GM19395 (cell line): ENCODE results near the gene DEPDC1B.
"Not testable (repeated sequence)": the region's sequence is repeated elsewhere in the genome, so short reads cannot be mapped to it uniquely, and the experiment has no call there.

Experiments
- ATAC-seq: cut with Tn5 transposase; IDR thresholded peaks from one replicate; pipeline ENCODE4 v1.9.1; 2021; ENCODE audit warnings: mild to moderate bottlenecking, moderate library complexity; ENCODE audit not compliant: unreplicated experiment

Gene DEPDC1B

DNA sequence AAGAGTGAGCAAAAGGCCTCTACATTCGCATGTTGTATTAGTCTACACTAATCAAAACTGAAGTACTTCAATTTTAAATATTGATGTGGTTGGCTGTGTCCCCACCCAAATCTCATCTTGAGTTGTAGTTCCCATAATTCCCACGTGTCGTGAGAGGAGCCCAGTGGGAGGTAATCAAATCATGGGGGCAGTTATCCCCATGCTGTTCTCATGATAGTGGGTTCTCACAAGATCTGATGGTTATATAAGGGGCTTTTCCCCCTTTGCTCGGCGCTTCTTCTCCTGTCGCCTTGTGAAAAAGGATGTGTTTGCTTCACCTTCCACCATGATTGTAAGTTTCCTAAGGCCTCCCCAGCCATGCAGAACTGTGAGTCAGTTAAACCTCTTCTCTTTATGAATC is 112.7 kb downstream of the DEPDC1B start:
- not testable (repeated sequence) for ATAC-seq

DNA sequence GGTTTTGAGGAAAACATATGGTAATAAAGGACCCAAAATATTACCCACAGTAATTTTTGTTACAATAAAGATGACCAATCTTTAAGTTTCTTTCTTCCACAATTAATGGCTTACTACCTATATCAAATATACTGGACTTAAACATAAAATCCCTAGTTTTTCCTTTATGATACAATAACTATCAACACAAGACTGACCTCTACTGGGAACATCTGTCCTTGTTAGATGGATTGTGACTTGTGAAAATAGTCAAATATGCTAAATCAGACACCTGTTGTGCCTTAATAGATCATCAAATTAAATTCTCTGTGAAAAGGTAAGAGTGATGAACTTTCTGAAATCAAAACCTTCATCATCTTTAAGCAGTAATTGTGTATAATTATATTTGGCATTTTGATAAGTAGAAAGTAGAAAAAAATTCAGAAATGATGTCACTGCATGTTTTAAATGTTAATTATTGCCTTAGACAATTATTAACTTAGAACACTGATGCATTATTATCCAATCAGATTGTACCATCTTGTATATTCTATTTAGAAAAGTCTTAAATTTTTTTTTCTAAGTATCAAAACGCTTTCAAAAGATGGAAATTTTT is 113.6 kb downstream of the DEPDC1B start:
- ATAC-seq: peak; percentile 53

DNA sequence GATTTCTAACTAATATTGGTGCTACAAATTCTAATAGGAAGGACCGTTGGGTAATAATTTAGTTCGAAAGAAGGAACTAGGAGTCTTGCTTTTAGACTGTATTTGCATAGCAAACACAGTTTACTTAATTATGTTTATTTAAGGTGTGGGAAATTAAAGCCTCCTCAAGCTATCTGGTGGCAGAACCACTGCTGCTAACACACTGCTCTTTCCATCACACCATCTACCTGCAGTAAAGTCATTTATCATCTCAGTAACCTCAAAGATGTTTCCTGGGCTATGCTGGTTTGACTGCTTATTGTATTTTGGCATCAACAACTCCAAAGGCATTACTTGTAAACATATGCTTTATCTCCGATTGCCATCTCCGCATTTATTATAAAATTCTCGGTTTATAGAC is 114.3 kb downstream of the DEPDC1B start:
- ATAC-seq: no peak

DNA sequence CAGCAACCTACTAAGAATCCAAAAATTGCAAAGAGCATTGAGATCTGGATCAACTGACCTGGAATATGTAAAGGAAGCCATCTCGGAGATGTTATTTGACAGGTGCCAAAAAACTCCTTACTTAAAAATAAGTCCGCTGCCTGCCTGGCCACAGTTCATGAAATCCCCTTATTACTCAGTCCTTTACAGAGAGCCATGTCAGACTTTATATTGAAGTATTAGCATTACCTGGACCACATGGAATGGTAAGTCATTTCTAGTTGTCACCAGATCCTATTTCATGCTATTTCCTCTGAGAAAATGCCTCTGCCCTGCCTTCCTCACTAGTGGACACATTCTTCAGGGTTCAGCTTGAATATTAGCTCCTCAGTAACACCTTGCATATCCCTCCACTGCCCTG is 115.7 kb downstream of the DEPDC1B start:
- no peak for ATAC-seq

DNA sequence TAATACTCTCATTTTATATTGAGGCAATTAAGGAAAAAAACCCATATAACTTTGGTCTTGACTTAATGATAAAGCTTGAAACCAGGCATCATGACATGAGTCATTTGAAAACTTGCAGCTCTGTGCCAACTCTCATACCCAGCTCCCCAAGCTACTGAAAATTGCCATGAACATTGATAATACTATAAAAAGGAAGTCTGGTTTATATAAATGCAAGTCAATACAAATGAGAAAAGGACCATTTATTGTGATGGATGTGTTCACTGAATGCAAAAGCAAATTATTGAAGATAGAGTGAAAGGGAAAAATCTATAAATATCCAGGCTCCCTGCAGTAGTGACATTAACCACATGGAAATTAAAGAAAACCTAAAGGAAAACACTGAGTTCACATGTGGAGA is 116.3 kb downstream of the DEPDC1B start:
- no peak for ATAC-seq

DNA sequence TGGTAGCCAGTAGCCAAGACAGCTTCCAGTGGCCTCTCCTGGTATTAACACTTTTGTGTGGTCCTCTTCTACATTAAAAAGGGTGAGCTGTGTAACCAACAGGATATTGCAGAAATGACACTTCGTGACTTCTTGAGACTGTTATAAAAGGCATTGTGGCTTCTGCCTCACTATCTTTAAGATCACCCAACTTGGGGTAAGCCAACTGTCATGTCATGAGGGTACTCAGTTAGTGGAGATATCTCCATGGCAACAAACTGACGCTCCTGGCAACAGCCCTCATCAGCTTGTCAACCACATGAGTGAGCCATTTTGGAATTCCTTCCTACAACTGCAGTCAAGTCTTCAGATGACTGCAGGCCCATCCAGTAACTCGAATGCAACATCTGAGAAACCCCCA is 121.7 kb downstream of the DEPDC1B start:
- no peak for ATAC-seq

DNA sequence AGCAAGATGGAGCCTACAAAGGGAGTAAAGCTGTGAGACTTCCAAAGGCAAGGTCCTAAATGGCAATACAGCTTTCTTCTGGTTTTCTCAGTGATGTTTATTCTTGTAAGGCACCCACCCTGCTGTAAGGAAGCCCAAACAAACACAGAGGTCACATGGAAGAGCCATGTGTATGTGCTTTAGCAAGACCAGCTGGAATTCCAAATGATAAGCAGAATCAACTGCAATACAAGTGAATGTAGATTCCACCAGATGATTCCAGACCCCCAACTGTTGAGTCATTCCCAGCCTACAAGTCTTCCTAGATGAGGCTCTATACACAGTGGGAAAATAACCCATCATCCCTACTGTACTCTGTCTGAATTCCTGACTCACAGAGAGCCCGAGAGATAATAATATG is 122.8 kb downstream of the DEPDC1B start:
- ATAC-seq: no peak

DNA sequence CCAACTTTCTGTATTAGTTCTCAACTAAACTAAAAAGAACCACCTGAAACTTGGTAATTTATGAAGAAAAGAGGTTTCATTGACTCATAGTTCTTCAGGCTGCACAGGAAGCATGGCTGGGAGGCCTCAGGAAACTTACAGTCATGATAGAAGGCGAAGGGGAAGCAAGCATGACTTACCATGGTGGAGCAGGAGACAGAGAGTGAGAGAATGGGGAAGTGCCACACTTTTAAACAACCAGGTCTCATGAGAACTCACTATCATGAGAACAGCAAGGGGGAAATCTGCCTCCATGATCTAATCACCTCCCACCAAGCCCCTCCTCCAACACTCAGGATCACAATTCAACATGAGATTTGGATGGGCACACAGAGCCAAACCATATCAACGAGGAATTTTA is 123.5 kb downstream of the DEPDC1B start:
- ATAC-seq: no peak

DNA sequence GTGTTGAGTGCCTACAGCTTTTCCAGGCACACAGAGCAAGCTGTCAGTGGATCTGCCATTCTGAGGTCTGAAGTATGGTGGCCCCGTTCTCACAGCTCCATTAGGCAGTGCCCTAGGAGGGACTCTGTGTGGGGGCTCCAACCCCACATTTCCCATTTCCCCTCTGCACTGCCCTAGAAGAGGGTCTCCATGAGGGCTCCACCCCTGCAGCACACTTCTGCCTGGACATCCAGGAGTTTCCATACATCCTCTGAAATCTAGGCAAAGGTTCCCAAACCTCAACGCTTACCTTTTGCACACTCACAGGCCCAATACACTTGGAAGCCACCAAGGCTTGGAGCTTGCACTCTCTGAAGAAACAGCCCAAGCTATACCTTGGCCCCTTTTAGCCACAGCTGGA is 131.3 kb downstream of the DEPDC1B start:
- no peak for ATAC-seq

DNA sequence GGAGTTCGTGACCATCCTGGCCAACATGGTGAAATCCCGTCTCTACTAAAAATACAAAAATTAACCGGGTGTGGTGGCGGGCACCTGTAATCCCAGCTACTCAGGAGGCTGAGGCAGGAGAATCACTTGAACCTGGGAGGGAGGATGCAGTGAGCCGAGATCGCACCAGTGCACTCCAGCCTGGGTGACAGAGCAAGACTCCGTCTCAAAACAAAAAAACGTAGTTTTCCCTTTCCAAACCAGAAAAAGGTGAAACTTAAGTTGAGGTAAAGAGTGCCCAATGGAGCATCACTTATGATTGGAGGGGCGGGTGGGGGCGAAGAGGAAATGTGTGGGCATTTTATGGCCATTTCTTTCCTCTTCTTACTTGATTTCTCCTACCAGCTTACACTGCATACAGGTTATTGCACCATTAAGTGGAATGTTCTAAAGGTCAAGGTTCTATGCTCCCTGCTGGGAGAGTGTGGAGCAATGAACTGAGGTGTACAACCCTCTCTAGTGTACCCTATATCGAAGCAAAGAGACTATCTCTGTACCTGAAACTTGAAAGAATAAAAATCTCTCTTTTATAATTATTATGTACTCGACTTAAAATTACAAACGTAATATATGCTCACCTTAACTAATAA is 136.2 kb downstream of the DEPDC1B start:
- no peak for ATAC-seq

DNA sequence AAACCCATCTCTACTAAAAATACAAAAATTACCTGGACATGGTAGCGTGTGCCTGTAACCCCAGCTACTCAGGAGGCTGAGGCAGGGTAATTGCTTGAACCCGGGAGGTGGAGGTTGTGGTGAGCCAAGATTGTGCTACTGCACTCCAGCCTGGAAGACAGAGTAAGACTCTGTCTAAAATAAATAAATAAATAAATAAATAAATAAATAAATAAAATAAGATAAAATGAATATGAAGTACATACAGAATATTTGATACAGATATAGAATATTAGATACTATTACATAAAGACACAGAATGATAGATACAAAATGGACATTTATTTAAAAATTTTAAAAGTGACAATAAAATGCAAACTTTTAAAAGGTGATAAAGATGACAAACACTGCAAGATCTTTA is 146.7 kb downstream of the DEPDC1B start:
- ATAC-seq: not testable (repeated sequence)

DNA sequence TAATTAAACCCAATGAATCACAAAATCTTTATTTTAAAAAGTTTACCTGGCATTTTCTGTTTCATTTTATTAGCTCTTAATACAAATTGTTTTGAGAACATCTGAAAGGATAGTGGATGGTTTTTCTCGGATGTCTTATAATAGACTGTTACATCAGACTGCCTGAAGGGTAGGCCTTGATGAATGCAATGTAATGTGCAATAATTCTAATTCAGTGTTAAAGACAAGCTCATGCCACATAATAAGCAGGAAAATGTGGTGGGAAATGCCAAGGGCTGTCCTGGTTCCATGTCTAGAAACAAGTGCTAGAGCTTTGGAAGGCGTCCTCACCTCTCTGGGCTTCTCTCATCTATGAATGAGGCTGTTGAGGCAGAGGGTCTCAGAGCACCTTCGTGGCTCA is 148.1 kb downstream of the DEPDC1B start:
- no peak for ATAC-seq

DNA sequence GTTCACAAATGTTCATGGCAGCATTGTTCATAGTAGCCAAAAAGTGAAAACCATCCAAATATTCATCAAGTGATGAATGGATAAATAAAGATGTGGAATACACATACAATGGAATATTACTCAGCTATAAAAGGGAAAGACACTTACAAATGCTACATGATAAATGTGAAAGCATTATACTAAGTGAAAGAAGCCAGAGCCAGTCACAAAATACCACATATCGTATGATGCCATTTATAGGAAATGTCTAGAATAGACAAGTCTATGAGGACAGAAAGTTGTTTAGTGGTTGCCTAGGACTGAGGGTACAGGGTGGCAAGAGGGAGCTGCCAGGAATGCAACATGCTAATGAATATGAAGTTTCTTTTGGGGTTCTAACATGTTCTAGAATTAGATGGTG is 148.7 kb downstream of the DEPDC1B start:
- ATAC-seq: no peak

DNA sequence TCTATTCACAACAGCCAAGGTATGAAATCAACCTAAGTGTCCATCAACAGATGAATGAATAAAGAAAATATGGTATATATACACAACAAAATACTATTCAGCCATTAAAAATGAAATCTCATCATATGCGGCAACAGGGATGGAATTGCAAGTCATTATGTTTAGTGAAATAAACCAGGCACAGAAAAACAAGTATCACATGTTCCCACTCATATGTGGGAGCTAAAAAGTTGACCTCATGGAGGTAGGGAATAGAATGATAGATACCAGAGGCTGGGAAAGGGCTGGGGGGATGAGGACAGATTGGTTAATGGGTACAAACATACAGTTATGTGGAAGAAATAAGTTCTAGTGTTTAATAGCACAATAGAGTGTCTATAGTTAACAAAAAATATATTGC is 149.7 kb downstream of the DEPDC1B start:
- ATAC-seq: no peak

DNA sequence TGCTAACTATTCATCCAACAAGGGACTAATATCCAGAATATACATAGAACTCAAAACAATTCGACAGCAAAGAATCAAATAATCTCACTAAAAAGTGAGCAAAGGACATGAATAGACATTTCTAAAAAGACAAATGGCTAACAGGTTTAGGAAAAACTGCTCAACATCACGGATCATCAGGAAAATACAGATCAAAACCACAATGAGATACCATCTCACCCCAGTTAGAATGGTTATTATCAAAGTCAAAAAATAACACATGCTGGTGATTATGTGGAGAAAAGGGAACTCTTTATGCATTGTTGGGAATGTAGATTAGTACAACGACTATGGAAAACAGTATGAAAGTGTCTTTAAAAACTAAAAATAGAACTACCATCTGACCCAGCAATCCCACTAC is 150.1 kb downstream of the DEPDC1B start:
- ATAC-seq: no peak
